ENCODE results near the gene ZRANB1.

GRCh38 chr10:125020386-125020785 is 78.5 kb downstream of the ZRANB1 start:
- no peak for TF ChIP-seq EZH2phosphoT487 (IDR thresholded peaks at IDR 0.05; ENCODE audit: insufficient read depth, low read depth)
- TF ChIP-seq EZH2 (IDR thresholded peaks at IDR 0.05; ENCODE audit: insufficient read depth, poor library complexity, severe bottlenecking): no peak

Measured in GM23248 (cell line).